Measurements from ENCODE around the gene ZNF784.

ZNF784 gene

DNA sequence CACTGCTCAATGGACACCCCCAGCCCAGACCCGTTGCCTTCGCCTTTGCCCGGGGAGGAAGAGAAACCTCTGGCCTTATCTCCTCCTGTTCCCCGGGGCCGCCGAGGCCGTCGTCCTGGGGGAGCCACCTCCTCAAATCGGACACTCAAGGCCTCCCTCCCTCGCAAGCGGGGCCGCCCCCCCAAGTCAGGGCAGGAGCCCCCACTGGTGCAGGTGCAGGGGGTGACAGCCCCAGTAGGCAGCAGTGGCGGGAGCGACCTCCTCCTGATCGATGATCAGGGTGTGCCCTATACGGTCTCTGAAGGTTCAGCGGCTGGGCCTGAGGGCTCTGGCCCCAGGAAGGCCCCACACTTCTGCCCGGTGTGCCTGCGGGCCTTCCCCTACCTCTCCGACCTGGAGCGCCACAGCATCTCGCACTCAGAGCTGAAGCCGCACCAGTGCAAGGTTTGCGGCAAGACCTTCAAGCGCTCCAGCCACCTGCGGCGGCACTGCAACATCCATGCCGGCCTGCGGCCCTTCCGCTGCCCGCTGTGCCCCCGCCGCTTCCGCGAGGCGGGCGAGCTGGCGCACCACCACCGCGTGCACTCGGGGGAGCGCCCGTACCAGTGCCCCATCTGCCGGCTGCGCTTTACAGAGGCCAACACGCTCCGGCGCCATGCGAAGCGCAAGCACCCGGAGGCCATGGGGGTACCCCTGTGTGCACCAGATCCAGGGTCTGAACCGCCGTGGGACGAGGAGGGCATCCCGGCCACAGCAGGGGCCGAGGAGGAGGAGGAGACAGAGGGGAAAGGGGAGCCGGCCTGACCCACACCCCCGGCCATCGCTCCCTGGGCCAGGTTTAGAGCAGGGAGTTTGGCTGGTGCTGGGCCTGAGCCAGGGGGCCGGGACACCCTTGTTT lies 22.0 kb downstream of the ZNF784 start:
- no peak for DNase-seq (ENCODE audit: low read depth)

- DNase-seq (ENCODE audit: low read depth) = no peak
These were observed 23.3 kb downstream of the ZNF784 start for GRCh38 chr19:55601084-55601483.

GRCh38 chr19:55600662-55601028 lies 23.7 kb downstream of the ZNF784 start:
- DNase-seq (ENCODE audit: low read depth) = no peak

DNA sequence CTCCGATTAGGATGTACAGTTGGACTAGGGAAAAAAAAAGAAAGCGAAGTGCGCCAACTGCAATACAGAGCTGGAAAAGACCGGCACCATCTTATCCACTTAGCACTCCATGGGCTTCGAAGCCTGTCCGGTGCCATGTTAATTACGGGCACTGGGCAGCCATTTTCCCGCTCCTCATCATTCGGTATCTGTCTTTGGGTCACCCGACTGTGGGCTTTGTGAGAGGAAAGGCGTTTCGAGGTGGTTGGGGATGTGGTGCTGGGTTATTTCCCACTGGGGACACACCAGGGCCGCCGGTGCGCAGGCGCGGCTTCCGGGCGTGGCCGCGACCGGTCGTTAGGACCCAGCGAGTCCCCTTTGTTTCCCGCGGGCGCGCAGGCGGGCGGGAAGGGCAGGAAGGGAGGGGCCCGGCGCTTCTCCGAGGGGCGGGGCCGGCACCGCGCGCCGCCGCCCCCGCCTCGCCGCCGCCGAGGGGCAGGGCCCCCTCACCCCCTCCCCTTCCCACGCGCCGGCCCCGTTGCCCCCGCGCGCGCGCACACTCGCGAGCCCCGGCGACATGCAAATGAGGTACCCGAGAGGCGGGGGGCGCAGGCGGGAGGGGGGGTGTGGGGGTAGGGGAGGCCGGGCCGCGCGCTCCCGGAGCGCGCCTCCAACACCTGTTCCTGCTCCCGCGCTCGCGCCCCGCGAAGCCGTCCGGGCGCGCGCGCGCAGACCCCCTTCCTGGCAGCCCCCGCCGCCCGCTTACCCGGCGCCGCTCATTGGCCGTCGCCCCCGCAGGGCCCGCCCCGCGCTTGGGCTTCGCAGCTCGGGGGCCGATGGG lies 24.3 kb downstream of the ZNF784 start, which contains the start of gene ZNF524:
ZNF524 (plus strand) TSS at position 447 of the 820 bp plus-strand sequence. CDS start 1,825 bp downstream, outside the sequence.
- DNase-seq (ENCODE audit: low read depth) = peak; percentile 80

DNA sequence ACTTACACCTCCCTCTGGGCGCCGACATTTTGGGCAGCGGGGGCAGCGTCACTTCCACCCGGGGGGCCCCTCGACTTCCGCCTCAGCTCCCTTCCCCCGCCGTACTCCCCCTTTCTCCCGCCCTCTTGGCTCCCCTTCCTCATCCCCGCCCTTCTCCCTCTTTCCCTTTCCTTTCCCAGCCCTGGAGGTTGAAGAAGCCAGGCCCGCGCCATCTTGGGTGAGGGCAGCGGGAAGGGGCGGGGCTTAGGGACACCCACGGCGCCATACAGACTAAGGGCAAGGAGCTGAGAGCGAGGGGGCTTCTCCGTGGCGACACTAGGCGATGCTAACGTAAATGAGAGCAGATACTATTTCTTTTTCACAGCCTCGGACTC lies 24.9 kb downstream of the ZNF784 start, which contains the start of gene FIZ1:
FIZ1 (minus strand) TSS at position 50 of the 374 bp plus-strand sequence. CDS start 1,652 bp downstream, outside the sequence.
- peak; percentile 92 for DNase-seq (ENCODE audit: low read depth)

- DNase-seq (ENCODE audit: low read depth) = peak; percentile 65
These were observed 25.5 kb downstream of the ZNF784 start for GRCh38 chr19:55598719-55599467.

- no peak for DNase-seq (ENCODE audit: low read depth)
These were observed 26.3 kb downstream of the ZNF784 start for GRCh38 chr19:55598034-55598433.

DNA sequence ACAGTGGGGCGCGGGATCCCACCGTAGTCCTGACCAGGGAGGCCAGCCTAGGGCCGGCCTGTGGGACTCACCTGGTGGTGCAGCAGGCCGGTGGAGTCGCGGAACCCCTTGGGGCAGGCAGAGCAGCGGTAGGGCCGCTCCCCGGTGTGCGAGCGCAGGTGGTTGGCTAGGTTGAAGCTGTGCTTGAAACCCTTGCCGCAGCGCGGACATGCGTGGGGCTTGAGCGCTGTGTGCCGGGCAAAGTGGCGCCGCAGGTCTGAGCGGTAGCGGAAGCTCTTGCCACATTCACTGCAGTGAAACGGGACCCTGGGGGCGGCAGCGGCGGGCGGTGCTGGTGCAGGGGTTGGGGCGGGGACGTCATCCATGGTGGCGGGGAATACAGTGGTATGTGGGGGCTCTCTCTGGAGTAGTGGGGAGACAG lies 26.9 kb downstream of the ZNF784 start:
- no peak for DNase-seq (ENCODE audit: low read depth)

GRCh38 chr19:55596304-55596703 lies 28.1 kb downstream of the ZNF784 start:
- DNase-seq (ENCODE audit: low read depth) = no peak

DNA sequence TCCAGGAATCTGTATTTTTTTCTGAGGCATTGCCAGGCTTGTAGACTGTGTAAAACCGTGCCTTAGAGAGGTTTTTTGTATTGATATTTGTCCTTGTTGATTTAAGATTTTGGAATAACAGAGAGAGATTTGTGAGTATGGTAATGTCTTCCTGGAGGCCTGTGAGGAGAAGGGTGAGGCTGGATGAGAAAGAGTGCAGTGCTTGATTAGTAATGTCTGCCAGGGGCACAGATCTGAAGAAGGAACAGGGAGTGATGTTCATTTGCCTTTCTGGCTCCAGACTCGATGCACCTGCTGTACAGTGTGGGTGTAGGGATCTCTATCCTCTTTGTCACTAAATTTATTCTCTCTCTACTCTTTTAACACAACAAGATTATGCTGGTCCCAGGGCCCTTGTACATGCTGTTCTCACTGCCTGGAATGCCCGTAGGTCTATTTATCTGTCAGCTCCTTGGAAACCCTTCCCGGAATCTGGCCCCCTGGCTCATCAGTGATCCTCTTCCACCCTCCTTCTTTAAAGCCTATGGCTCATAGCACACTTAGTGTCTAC lies 29.3 kb downstream of the ZNF784 start:
- no peak for DNase-seq (ENCODE audit: low read depth)

DNA sequence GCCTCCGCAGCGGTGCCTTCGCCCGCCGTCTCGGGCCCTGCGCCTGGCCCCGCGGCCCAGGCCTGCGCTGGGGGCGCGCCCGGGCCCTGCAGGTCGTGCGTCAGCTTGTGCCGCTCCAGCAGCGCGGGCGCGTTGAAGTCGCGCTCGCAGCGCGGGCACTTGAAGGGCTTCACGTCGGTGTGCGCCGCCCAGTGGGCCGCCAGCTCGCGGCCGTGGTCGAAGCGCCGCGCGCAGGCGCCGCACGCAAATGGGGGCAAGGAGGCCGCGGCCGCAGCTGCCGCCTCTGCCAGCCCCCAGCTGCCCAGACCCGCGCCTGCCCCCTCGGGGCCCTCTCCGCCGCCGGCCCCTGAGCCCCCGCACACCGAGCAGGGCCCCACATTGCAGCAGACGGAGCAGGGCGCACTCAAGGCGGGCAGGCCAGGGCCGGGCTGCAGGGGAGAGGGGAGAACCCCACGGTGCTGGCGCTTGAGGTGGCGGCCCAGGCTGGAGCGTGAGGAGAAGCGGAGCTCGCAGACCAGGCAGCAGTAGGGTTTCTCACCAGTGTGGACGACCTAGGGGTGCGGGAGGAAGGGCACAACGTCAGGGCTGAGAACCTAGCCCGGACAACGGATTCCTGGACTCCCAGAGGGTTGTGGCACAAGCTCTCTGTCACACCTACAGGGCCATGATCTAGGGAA lies 31.1 kb downstream of the ZNF784 start:
- DNase-seq (ENCODE audit: low read depth) = no peak

DNA sequence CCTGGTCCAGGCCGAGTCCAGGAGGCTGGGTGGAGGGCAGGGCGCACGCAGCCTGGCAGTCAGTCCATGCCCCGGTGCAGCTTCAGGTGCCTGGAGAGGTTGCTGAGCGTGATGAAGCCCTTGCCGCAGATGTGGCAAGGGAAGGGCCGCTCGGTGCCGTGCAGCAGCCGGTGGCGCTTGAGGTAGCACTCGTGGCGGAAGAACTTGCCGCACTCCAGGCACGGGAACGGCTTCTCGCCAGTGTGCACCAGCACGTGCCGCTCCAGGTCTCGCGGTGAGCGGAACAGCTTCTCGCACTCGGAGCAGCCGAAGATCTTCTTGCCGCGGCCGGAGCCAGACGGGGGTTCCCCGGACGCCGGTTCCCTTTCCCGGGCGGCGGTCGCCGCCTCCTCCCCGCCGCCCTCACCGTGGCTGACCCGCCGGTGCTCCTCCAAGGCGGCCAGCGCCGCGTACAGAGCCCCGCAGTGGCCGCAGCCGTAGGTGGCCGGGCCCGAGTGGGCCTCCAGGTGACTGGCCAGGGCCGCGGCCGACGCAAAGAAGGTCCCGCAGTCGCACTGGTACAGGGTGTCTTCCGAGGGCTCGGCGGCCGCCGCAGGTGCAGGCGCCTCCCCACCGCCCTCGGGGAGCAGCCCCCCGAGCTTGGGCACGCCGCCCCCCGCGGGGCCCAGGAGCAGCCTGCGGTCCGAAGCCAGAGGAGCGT lies 31.8 kb downstream of the ZNF784 start:
- no peak for DNase-seq (ENCODE audit: low read depth)

GRCh38 chr19:55591555-55591954 lies 32.8 kb downstream of the ZNF784 start:
- DNase-seq (ENCODE audit: low read depth) = no peak

DNA sequence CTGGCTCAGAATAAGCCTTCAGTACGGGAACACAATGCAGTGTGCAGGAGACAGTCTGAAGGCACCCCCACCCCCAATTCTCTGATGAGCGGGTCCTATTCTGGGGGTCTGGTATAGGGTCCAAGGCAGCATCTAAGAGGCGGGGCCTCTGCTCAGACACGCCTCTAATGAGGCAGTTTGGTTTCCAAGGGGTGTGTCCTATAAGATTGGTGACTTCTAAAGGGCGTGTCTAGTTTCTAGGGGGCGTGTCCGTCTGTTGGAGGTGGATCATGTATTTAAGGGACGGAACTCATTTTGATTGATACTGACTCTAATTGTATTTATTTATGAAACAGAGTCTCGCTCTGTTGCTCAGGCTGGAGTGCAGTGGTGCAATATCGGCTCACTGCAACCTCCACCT lies 33.7 kb downstream of the ZNF784 start:
- DNase-seq (ENCODE audit: low read depth) = no peak

- DNase-seq (ENCODE audit: low read depth) = no peak
These were observed 34.3 kb downstream of the ZNF784 start for GRCh38 chr19:55590109-55590508.

- no peak for DNase-seq (ENCODE audit: low read depth)
These were observed 35.6 kb downstream of the ZNF784 start for GRCh38 chr19:55588738-55589137.

GRCh38 chr19:55586976-55587668 lies 37.2 kb downstream of the ZNF784 start:
- DNase-seq (ENCODE audit: low read depth) = no peak

DNA sequence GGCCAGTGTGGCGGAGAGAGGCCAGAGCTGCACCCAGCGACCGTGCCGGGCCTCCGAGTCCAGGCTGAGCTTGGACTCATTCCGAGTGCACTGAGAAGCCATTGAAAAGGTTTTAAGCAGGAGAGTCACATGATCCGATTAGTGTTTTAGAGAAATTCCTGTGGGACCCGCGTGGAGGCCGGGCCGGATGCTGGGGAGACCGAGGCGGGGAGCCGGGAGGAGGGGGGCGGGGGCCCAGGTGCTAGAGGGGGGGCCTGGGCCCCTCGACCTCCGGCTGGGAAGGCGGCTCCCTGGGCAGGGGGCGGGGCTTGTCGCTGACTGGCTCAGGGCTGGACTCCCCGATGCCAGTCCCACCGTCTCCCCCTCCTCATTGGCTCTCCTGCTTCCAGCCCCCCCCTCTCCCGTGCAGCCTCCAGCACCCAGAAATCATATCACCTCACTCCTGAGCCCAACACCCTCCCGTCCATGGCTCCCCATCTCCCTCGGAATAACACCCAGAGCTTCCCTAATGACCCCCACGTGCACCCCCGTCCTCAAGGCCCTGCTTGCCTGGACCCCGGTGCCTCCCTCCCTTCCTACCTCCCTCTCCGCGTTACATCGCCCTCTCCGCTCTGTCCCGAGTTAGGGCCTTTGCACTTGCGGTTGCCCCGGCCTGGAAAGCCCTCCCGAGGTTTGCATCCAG lies 38.6 kb downstream of the ZNF784 start:
- DNase-seq (ENCODE audit: low read depth) = no peak

- DNase-seq (ENCODE audit: low read depth) = no peak
These were observed 39.5 kb downstream of the ZNF784 start for GRCh38 chr19:55584871-55585270.
